Transverse colon (tissue), 4 donors: ENCODE results near the gene NUDT8. TPM values are rescaled to one million over a fixed set of nuclear protein-coding genes. Genes with fewer than 3 reads are reported as not detected.

Experiments
- DNase-seq: peaks from one replicate; pipeline ENCODE4 v3.0.0-alpha.2; 2019
- H3K27ac ChIP-seq, 4 donors: fragments of 200-600 bp; sonication (generic); 2 replicates each; pipeline ENCODE4 v1.5.1; 2016 to 2018; ENCODE audit warnings: inconsistent platforms in 4 of 4
- H3K27me3 ChIP-seq: fragments of 200-600 bp; sonication (generic); 2 replicates; pipeline ENCODE4 v1.5.1; 2017; ENCODE audit warnings: inconsistent platforms
- H3K36me3 ChIP-seq, 4 donors: fragments of 200-600 bp; sonication (generic); 2 replicates each; pipeline ENCODE4 v1.5.1; 2017 to 2019; ENCODE audit warnings: inconsistent platforms in 4 of 4
- H3K4me1 ChIP-seq, 4 donors: fragments of 200-600 bp; sonication (generic); 2 replicates each; pipeline ENCODE4 v1.5.1; 2017 to 2020; ENCODE audit warnings: inconsistent platforms in 4 of 4
- H3K4me3 ChIP-seq, 4 donors: fragments of 200-600 bp; sonication (generic); 1 replicate in 1 of 4; 2 replicates in 3 of 4; pipeline versions ENCODE4 v1.5.1 to v1.6.1; 2017 to 2019; ENCODE audit warnings: inconsistent platforms in 4 of 4
- H3K9me3 ChIP-seq, 2 donors: fragments of 200-600 bp; sonication (generic); 2 replicates each; pipeline ENCODE4 v1.5.1; 2017 to 2019; ENCODE audit warnings: inconsistent platforms in 2 of 2
- CTCF ChIP-seq, 5 experiments: fragments of 200-600 bp in 3 of 5; fragments of 450-650 bp in 2 of 5; sonication (generic) in 3 of 5; IDR thresholded peaks; 1 replicate in 2 of 5; 2 replicates in 3 of 5; pipeline ENCODE4 v1.5.1; 2016 to 2017; ENCODE audit warnings: antibody characterized with exemption in 5 of 5, inconsistent platforms in 3 of 5, mild to moderate bottlenecking in 2 of 5, moderate library complexity in 1 of 5
- EP300 ChIP-seq: sonication (generic); formaldehyde crosslinking; IDR thresholded peaks from one replicate; pipeline ENCODE4 v1.6.1; 2017; ENCODE audit warnings: antibody characterized with exemption, low read depth
- POLR2A ChIP-seq: fragments of 450-650 bp; IDR thresholded peaks from one replicate; pipeline ENCODE4 v1.6.1; 2016; ENCODE audit warnings: antibody characterized with exemption, mild to moderate bottlenecking, moderate library complexity
- POLR2AphosphoS5 ChIP-seq, 3 donors: sonication (generic); formaldehyde crosslinking; IDR thresholded peaks; one replicate each; pipeline ENCODE4 v1.6.1; 2016; ENCODE audit warnings: antibody characterized with exemption in 3 of 3
- WGBS, 2 donors: methylation state at CpG; one replicate each; pipeline ENCODE4 v1.1.5; 2018; ENCODE audit warnings: low coverage in 1 of 2; 5-methylcytosine and 5-hydroxymethylcytosine counted together
- in situ Hi-C, 4 donors: fragments of 200-750 bp; cut with MboI; loops; one replicate each; pipeline versions ENCODE4 v1.15.0 to v1.15.1; 2017; ENCODE audit warnings: low sequenced_read_pairs in 3 of 4, low pct_ligation_motif_present in 1 of 4, low pct_unique_long_range_greater_than_20kb in 1 of 4
- intact Hi-C: fragments of 100-400 bp; cut with DNase I; formaldehyde crosslinking; loops from one replicate; pipeline ENCODE4 v1.15.1; 2023; ENCODE audit warnings: low total_unique reads
- total RNA-seq, 4 donors: library from RNA; depleted of rRNA; stranded (reverse); fragments of >200 nt; gene quantifications; one replicate each; pipeline ENCODE4 v1.1.0, GENCODE V29; 2016

Gene NUDT8
- total RNA-seq, 4 donors from 2014 or later, result 21.3 to 68.5 (median 26.9) TPM

- WGBS, 2 donors, result 67 to 83% methylated on average over 1 of the region's 1 CpG
- peaks cover 8 to 23% (median 12%) of the 10 kb centered on the region in 4 donors for H3K4me1 ChIP-seq
These were observed 41.6 kb downstream of the NUDT8 start for GRCh38 chr11:67588136-67588503.

DNA sequence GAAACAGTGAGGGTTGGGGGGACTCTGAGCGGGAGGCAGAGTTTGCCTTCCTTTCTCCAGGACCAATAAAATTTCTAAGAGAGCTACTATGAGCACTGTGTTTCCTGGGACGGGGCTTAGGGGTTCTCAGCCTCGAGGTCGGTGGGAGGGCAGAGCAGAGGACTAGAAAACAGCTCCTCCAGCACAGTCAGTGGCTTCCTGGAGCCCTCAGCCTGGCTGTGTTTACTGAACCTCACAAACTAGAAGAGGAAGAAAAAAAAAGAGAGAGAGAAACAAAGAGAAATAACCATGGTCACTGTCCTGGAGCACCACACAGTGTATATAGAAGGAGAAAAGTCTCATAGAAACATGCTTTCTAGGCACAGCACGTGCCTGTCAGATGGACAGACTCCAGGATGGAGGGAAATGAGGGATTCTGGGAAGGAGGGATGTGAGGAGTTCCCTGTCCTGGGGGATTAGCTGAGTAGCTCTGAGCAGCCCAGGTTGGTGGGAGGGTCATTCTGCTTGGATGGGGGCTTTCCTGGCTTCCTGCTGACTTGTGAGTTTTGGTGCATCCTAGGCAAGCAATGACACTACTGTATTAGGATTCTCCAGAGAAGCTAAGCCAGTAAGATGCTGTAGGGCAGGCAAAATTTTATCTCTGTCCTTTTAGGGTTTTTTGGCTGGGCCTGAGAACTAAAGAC is 43.0 kb downstream of the NUDT8 start:
- no peak for DNase-seq
- Histone ChIP-seq H3K4me1 (peaks cover 8 to 35% (median 19%) of the 10 kb centered on the region in 4 donors), H3K9me3 (no peaks in the 10 kb centered on the region), H3K36me3 (no peaks in the 10 kb centered on the region), H3K27ac (no peak overlapping the region), H3K27me3 (no peaks in the 10 kb centered on the region), H3K4me3 (no peak overlapping the region)
- TF ChIP-seq CTCF (IDR thresholded peaks at IDR 0.05) (no peak), POLR2AphosphoS5 (IDR thresholded peaks at IDR 0.05) (no peak), POLR2A (no peak), EP300 (no peak)
- in situ Hi-C loops, result no loop called here
- WGBS, 2 donors, result 82 to 100% methylated on average over 3 to 5 of the region's 5 CpGs
- intact Hi-C loops, result no loop called here

More at GRCh38 chr11:67588136-67588503, 41.6 kb downstream of the NUDT8 start:
- Histone ChIP-seq H3K4me3 (no peak overlapping the region), H3K27me3 (no peaks in the 10 kb centered on the region), H3K36me3 (no peaks in the 10 kb centered on the region), H3K9me3 (no peaks in the 10 kb centered on the region), H3K27ac (peak overlapping the region in 1 of 4 donors; percentile 56)
- intact Hi-C loops (no loop called here), in situ Hi-C loops (no loop called here)
- TF ChIP-seq POLR2A, result no peak
- TF ChIP-seq EP300, result no peak
- TF ChIP-seq CTCF (IDR thresholded peaks at IDR 0.05), result no peak
- no peak for TF ChIP-seq POLR2AphosphoS5 (IDR thresholded peaks at IDR 0.05)
- DNase-seq, result no peak

GRCh38 chr11:67585911-67586310 is 43.8 kb downstream of the NUDT8 start:
- WGBS, 2 donors, result 83 to 87% methylated on average over 1 to 4 of the region's 4 CpGs
- H3K4me3 ChIP-seq, result no peak overlapping the region
- in situ Hi-C loops (no loop called here), intact Hi-C loops (no loop called here)
- TF ChIP-seq CTCF (IDR thresholded peaks at IDR 0.05) (no peak), EP300 (no peak), POLR2A (no peak), POLR2AphosphoS5 (IDR thresholded peaks at IDR 0.05) (no peak)
- DNase-seq, result no peak
- H3K27ac ChIP-seq, result peak overlapping the region in 1 of 4 donors; percentile 11
- H3K27me3 ChIP-seq, result no peaks in the 10 kb centered on the region
- H3K9me3 ChIP-seq, result no peaks in the 10 kb centered on the region
- H3K36me3 ChIP-seq, result no peaks in the 10 kb centered on the region
- peaks cover 8 to 38% (median 22%) of the 10 kb centered on the region in 4 donors for H3K4me1 ChIP-seq

DNA sequence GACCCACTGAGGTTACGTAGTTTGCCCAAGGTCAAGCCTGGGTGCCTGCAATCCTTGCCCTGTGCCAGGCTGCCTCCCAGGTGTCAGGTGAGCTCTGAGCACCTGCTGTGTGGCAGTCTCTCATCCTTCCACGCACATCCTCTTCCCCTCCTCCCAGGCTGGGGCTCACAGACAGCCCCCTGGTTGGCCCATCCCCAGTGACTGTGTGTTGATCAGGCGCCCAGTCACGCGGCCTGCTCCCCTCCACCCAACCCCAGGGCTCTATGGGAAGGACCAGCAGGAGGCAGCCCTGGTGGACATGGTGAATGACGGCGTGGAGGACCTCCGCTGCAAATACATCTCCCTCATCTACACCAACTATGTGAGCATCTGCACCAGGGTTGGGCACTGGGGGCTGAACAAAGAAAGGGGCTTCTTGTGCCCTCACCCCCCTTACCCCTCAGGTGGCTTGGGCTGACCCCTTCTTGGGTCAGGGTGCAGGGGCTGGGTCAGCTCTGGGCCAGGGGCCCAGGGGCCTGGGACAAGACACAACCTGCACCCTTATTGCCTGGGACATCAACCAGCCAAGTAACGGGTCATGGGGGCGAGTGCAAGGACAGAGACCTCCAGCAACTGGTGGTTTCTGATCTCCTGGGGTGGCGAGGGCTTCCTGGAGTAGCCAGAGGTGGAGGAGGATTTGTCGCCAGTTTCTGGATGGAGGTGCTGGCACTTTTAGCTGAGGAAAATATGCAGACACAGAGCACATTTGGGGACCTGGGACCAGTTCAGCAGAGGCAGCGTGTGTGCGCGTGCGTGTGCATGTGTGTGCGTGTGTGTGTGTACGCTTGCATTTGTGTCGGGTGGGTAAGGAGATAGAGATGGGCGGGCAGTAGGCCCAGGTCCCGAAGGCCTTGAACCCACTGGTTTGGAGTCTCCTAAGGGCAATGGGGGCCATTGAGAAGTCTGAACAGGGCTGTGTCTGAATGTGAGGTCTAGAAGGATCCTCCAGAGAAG is 44.6 kb downstream of the NUDT8 start:
- Histone ChIP-seq H3K27me3 (no peaks in the 10 kb centered on the region), H3K4me3 (peak overlapping the region in 2 of 4 donors; percentile 85 to 88), H3K9me3 (no peaks in the 10 kb centered on the region), H3K27ac (peak overlapping the region; percentile 99 to 100 (median 100)), H3K36me3 (no peaks in the 10 kb centered on the region), H3K4me1 (peaks cover 8 to 38% (median 22%) of the 10 kb centered on the region in 4 donors)
- intact Hi-C loops, result loop anchor here (1.0 kb wide), 1 partner anchor 44 kb away; the partner anchor contains the start of gene NUDT8
- DNase-seq, result no peak
- TF ChIP-seq POLR2AphosphoS5 (IDR thresholded peaks at IDR 0.05) (no peak), CTCF (IDR thresholded peaks at IDR 0.05) (no peak), EP300 (no peak), POLR2A (no peak)
- WGBS, 2 donors, result 86 to 88% methylated on average over 8 to 21 of the region's 21 CpGs
- in situ Hi-C loops, result no loop called here
